Measurements from ENCODE around the gene FOXN3.

Gene FOXN3

DNA sequence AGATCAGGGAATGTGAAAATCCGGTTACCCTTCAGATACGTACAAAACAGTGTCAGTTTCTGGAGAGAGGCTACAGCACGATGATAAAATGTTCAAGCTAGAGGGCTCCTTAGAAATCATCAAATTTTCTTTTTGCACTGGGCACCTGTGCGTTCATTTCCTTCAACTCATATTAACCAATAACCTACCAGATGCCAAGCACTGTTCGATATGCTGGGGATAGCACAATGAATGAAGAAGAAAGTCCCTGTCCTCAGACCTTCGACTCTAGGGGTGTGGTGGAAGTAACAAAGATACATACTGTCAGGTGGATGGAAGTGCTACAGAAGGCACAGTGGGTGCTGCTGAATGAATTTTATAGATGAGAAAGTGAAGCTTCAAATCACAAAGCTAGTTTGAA lies 172.3 kb downstream of the FOXN3 start:
- no peak for DNase-seq

DNA sequence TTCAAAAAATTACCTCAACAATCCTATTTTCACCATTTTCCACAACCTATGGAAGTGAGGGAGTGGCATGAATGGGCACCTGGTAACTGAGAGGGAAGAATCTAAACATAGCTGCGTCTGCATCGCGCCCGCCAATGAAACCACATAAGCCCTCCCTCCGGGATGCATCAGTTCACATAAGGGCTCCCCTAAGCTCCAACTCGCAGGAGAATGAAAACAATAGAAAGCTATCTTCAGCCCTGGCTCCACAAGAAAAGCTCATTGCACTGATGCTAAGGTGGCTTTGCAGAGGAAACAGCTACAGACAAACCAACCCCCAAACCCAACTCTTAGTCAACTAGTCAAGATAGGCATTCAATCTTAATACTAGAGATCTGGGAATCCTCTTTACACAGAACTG lies 173.3 kb downstream of the FOXN3 start:
- no peak for DNase-seq

DNA sequence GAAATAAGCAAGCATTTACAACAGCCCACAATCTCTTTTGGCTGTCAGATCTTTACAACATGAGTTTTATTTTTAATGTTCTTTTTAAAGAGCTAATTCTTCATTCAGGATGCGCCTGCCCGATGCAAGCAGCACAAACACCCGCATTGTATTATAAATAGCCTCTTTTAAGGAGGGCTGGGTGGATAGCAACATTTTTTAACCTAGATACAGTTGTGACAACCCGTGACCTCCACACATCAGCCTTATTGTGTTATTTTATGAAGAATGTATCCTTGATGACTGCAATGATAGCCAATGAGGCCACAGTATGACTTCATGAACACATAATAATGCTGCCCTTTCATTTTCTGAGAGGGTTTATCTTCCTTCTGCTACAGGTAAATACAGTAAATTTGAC lies 173.7 kb downstream of the FOXN3 start:
- DNase-seq = no peak

DNA sequence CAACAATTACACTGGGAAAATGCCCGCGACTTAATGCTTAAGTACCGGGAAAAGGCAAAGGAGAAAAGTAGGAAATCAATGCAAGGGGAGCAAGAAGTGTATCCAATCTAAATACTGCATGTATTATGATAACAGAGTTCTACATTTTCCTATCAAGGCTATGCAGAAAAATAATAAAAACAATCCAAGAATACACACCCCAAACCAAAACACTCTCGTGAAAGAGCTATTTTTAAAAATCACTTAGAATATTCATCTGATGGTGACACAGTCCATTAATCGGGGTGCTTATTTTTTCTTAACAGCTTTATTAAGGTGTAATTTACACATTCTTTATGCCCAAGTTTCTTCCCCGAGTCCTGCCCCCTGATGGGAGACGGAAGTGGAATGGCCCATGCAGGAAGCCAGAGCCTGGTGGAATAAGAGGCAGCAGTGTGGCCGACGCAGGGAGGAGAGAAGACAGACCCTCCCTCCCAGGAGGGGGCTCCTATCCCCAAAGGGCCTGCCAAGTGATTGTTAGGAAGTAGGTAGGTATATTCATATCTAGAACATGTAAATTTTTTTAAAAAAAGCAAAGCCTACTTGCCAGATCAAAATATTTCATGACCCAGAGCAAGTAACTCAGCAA lies 174.3 kb downstream of the FOXN3 start:
- no peak for DNase-seq

DNA sequence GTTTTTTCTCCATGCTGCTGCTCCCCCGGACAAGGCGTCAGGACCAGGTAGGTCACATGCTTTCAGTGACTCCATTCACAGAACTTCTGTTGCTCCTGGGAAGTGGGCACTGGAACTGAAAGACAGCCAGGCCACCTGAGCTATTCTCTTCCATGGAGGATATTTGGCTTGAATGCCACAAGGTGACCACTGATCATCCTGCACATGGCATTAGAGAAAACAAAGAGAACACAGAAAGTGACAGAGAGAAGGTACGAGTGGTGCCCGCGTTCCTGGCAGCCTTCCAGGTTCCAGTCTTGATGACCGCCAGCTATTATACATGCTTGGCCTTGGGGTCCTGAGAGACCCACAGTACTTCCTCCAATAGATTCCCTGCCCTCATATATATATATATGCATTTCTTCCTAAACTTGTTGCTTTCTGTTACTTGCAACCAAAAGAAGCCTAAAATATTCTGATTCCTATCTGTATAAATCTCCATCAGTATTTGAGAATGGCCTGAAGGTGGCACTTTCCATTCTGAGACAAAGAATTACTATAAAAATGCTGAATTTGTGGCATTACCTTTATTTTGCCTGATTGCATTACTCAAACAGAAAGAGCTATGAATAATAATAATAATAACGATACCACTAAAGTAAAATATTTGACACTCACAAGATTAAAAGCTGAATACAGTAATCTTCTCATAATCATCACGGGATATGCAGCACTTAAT lies 174.9 kb downstream of the FOXN3 start:
- DNase-seq = no peak

DNA sequence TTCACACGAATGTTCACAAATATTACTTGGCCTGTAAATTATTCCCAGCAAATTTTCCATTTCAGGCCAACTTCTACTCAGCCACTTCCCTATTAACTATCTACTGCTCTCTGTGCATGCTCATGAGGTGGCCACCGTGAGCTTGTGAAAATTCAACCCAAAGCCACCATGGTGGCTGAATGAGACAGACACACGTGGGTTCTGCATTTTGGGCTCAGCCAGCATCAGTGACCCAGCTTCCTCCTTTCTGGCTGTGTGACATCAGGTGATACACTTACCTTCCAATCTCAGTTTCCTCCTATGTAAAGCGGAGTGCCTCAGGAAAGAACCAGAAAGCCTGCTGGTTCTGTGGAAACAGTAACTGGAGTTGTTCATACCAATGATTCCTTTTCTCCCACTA lies 175.8 kb downstream of the FOXN3 start:
- no peak for DNase-seq

DNA sequence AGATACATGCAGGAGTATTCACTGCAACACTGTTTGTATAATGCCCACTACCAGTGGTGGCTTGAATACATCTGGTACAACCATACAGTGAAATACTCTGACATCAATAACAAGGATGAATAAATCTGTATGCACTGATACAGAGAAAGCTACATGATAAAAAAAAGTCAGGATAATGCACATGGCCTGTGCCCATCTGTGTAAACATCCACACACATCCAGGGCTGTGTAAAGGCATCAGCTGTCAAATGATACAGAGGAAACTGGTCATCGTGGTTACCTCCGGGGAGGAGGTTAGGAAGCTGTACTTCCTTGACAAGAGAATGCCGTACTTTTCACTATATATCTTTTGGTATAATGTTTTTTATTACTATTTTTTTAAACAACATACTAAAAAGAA lies 176.6 kb downstream of the FOXN3 start:
- no peak for DNase-seq

DNA sequence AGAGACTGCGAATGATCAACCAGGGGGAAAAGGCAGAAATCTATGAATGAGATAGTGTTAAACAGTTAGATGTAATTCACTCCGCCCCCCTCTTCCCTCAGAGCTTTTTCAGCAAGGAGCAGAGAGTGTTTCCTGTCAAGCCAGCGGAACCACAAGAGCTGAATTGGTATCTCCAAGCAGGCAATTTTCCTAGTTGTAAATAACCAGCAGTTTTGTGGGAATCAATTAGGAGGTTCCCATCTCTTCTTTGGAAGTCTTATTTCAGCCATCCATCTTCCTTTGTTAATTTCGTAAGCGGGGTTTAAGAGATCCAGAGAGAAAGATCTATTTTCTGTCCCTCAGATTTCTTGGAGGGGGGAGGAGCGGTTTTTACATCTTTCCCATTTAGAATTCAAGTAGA lies 178.0 kb downstream of the FOXN3 start:
- no peak for DNase-seq

DNA sequence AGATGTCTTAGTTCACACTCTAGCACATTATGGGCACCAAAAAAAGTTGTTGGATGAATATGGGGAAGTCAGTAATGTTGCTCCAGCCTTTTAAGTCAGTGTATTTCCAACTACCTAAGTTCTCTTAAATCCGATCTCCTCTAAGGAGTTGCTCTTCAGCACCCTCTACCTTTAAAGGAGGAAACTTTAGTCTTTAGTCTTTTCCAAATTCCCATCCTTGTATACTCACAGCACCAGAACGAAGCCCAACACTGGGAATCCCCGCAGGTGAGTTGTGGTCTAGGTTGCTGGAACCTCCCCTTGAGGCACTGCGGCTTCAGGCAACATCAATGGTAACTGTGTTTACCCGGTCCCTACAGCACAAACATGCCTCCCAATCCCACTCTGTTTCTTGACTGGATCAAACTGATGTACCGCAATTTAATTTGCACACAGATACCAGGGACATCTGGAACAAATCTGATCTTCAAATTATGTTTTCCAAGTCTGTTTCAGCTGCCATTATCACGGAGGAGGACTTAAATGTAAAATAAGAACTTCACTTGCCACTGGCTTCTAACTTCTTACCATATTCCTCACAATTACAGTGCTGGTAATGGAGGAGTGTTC lies 179.0 kb downstream of the FOXN3 start:
- no peak for DNase-seq

DNA sequence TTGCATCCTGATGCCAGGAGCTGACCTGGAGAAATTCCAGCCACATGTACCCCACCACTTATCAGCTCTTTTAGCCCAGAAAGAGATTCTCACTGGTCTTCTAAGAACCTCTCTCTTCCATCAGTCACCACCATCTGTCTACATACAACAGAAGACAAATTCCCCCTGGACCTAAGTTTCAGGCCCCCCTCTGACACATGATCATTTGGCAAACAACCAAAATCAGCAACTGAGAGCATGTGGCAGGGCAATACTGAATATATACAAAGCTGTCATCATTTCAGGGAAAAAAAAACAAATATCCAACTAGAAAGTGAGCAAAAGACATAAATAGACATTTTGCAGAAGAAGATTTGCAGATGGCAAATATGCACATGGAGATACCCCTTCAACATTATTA lies 180.2 kb downstream of the FOXN3 start:
- DNase-seq = no peak

DNA sequence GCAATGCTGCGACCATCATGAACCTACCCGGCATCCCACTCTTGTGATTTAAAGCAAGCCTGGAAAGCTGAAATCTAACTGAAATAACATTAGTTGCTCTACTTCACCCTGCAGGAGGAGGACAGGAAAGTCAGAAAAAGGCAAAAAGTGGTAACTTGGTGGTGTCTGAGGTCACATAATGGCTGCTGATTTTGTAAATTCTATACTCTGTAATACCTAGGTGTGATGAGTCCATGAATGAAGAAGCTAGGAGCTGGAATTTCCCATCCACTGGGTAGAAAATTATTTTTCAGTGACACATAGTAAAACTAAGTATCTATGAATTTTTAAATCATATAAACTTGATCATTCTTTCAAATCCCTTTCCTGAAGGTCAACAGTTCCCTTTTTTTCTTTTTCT lies 183.8 kb downstream of the FOXN3 start:
- DNase-seq = no peak

DNA sequence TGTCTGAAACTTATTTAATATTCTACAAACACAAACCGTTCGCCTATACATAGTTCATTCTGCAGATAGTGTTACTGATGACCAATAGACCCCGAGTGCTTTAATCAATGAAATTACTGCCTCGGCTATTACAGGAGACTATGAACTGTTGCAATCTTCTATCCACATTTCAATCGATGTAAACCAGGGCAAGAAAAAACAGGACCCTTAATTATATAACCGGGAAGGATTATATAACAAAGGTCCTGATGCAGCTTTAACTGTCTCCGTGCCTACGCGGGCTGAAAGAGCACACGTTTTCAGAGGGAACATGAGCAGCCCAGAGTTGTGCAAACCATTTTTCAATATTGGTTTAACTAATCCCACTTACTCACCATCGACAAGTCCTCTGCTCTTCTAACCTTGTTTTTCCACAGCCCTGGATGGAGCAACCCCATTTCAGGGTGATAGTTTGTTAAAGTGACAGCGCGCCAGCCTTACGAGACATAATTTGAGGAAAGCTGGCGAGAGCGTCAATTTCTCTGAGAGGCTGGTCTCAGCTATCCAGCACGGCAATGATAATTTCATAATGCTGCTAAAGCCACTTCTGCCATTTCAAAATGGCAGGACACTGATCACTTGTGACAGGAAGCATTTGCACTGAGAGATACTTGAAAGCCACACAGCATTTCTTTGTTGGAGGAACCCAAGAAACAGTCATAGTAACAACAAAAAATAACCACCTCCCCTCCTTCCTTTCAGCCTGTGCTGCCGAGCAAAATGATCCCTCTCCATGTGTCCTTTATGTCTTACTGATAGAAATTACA lies 184.6 kb downstream of the FOXN3 start:
- DNase-seq = no peak

DNA sequence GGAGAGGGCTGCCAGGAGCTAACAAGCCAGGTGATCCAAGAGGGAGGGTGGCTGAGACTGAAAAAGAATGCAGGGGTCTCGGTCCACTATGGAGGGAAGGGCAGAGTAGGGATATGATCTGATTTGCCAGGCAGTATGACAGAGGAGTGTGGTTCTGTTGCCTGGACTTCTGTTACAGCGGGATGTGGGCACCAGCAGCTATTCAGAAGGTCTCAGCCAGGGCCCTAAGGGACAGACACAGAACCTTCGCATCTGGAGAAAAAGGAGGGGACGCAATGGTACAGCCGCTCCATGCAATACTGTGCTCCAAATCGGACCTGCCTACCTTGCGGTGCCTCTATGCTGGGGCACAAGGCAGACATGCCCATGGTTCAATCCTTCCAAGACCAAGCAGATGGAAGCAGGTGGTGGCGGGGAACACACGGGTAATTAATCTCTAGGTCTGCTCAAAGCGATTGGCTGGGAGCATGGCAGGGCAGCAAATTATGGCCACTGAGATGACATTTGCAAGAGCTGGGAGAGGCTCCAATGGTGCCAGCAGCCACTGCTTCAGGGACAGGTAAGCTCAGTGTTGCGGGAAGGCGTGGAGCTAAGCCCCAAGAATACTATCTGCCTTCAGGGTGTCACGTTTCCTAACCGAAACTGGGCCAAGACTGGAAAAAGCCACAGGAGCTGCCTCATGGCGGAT lies 185.5 kb downstream of the FOXN3 start:
- DNase-seq = no peak

DNA sequence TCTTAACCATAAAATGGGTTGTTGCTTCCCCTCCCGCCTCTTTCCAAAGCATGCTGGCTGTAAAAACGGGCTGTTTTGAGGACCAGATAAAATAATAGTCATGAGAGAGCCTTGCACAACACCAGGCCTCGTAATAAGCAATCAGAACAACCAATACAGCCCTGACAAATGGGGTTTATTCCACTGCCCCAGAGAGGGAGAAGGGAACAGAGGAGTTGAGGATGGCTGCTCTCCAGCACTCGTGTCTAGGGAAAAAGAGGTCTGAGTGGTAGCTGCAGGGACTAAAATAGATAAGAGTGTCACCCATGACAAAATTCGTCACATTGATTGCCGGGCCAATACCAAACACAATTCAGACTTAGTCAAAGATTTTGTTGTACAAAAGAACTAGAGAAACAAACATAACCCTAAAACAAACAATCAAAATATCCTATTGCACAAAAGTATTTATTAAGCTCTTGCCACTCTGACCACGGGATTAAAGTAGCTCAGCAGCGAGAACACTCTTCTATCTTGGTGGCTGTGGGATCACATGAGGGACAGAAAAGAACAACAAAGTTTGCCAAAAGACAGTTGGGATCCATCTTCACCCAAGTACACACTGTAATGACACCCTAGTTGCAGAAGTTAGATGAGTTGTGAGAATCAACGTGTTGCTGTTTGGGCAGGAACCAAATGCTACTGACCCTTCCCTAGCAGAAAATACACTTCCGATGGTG lies 188.0 kb downstream of the FOXN3 start:
- no peak for DNase-seq

DNA sequence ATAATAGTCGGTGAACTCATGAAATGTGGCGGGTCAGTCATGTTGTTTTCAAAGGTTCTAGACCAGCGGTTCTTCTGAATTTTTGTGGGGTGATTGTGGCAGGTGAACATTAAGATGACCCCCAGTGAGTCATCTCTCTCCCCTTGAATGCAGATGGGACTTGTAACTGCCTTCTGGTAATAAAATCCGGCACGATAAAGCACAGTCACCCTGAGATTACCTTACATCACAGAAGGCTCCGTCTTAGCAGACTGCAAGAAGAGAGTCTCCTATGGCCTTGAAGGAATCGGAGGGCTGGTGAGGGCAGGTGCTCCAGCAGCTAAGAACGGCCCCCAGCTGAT lies 189.6 kb downstream of the FOXN3 start:
- no peak for DNase-seq

DNA sequence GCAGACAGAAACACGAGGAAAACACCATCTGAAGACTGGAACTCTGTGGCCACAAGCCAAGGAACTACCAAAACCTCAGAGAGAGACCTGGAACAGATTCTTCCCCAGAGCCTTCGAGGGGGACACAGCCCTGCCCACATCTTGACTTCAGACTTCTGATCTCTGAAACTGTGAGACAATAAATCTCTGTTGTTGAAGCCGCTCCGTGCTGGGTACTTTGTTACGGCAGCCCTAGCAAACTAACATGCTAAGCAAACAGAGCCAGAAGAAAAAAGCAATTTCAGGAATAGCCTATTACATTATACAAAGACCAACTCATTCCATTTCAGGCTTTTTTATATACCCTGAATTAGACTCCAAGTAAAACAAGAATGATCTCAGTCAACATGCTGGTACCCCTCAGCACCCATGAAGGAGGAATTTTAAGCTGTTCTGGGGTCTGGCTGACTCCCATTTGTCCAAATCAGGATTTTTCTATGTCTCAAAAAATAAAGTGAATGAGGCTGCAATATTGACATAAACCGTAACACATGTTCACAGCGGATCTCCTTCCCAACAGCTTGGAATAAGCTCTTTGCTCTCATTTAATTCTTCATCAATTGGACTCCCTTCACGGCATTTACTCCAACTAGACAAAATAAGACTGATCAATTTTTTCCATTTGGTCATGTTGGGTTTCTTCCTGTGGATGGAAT lies 190.1 kb downstream of the FOXN3 start:
- no peak for DNase-seq

DNA sequence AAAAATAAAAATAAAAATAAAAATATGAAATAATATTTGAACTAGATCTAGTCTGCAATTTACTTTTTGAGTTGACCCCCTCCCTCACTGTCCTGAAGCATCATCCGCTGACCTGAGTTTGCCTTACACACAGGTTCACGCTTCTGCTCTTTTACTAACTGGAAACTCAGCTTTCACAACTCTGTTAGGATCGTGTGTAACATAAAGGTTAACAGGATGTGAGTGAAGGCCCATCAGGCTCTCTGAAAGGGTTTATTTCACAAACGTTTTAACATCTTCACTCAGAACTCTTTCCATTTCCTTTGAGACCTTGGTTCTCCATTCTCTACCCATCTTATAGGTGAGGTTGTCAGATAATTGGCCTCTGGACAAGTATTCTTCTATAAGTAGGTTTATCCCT lies 191.4 kb downstream of the FOXN3 start:
- no peak for DNase-seq

DNA sequence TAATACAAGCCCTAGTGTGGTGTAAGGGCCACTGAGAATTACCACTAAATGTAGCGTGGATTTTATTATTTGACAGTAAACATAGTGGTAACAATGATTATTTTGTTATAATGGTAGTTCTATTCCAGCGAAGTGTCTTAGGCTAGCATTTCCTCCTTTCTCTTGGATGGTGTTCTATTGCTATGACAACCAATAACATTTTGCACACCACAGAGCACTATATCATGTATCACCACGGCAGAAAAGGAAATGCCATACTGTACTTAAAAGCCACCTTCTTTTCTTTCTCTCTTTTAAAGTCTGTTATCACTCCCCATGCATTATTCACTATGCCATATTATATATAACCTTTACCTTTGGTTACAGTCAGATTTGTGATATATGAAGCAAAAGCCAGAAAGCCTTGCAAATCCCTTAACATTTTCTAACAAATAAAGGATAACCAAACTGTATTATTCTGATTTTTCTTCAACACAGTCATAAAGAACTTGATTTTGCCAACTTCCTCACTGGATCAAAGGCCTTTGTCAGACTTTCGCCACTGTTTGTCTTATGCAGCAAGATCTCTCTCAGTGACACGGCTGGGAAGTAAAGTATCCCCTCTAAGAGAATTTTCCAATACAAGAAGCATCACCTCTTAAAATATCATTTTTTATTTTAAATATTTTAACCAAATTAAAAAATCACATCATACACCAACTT lies 195.8 kb downstream of the FOXN3 start:
- no peak for DNase-seq

DNA sequence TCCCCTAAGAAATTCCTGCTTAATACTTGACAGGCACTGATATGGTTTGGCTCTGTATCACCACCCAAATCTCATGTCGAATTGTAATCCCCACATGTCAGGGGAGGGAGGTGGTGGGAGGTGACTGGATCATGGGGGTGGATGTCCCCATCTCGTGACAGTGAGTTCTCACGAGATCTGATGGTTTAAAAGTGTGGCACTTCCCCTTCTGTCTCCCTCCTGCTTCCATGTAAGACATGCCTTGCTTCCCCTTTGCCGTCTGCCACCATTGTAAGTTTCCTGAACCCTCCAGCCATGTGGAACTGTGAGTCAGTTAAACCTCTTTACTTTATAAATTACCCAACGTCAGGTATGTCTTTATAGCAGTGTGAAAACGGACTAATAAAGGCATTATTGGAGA lies 198.0 kb downstream of the FOXN3 start:
- DNase-seq = no peak

DNA sequence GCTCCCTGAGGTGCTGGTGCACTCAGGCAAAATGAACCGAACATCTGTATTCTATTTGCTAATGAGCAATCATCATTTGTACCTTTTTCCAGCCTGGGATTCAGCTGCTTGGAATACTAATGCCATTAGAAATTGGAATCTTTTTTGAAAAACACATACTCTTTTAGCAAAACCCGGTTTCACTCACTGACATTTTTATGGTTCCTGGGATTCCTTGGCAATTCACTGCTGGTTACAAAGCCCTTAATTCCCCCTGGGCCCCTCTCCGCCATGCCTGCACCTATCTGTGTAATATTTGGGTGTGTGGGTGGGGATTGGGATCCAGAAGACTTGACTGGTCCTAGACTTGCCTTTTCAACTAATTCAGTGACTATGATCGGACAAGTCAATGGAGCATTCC lies 199.1 kb downstream of the FOXN3 start:
- DNase-seq = no peak

DNA sequence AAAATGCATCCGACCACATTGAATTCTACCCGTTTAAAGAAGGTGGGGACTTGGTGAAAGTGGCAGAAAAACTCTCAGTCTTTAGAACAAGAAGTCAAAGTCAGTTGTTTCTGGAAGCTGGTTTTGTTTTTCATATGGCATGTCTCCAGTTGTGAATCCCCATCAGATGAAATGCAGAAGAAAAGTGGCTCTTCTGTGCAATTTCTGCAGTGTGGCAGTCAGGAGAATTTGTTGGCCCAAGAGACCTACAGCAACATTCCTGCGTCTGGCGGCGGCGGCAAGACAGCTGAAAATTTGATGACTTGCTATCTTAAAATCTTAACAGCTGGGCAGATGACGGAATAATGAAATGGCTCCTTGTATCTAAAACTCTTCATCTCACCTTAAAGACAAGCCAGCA lies 201.5 kb downstream of the FOXN3 start:
- no peak for DNase-seq
